Measurements from ENCODE around the gene CEP76.

Gene CEP76

DNA sequence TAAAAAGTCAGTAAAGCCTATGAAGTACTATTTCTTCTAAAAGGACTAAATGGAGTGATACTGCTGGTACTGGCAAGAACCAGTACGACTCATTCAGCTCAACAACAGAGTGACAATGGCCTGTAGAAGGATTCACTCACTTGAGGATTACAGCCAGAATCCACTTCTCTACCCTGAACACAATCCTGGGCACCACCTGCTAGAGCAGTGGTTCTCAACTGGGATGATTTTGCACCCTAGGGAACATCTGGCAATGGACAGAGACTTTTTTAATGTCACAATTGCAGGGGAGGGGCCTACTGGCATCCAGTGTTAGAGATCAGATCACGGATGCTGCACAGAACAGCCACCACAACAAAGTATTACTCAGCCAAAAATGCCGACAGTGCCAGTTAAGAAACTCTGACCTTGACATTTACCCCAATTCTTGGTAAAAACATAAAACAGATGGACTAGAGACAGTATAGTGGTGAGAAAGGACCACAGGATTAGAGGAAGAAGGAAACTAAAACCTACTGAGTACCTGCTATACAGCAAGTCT, 49.6 kb downstream of the CEP76 start:
- Histone ChIP-seq H3K9me3 (replicated peaks in 1 of 2; ENCODE audit: control insufficient read depth in 2 of 2, insufficient read depth in 1 of 2, low read depth in 1 of 2, low read length in 2 of 2) (no peaks in the 10 kb centered on the region), H3K4me3 (ENCODE audit: low read length in 2 of 2) (no peak overlapping the region), H4K91ac (ENCODE audit: low read depth, low read length, poor library complexity) (no peak overlapping the region), H3K9ac (ENCODE audit: low read depth, low read length, poor library complexity) (no peak overlapping the region), H3K36me3 (replicated peaks in 1 of 2; ENCODE audit: control insufficient read depth in 2 of 2, insufficient read depth in 2 of 2, low read length in 2 of 2) (peaks cover 0 to 6% of the 10 kb centered on the region in 2 donors), H3K4ac (ENCODE audit: low read length) (no peak overlapping the region), H2BK12ac (ENCODE audit: low read length) (no peak overlapping the region), H2AFZ (ENCODE audit: low read length) (no peak overlapping the region), H3K18ac (ENCODE audit: low read length) (no peak overlapping the region), H3K79me1 (ENCODE audit: low read depth, low read length) (no peaks in the 10 kb centered on the region), H2AK5ac (ENCODE audit: low read depth, low read length) (no peak overlapping the region), H3K27me3 (ENCODE audit: control insufficient read depth in 3 of 3, insufficient read depth in 3 of 3, low read depth in 1 of 3, low read length in 3 of 3) (no peaks in the 10 kb centered on the region), H2BK15ac (ENCODE audit: low read length) (no peak overlapping the region), H2BK120ac (ENCODE audit: low read depth, low read length) (no peak overlapping the region), H3K4me2 (ENCODE audit: insufficient read depth, low read length, poor library complexity, severe bottlenecking) (no peak overlapping the region), H4K8ac (ENCODE audit: low read depth, low read length) (no peak overlapping the region), H3K14ac (ENCODE audit: low read length) (no peak overlapping the region), H3K27ac (replicated peaks; ENCODE audit: low read length) (no peak overlapping the region), H2BK5ac (ENCODE audit: low read length) (no peak overlapping the region), H3K23ac (ENCODE audit: low read depth, low read length, poor library complexity) (no peak overlapping the region), H3K4me1 (ENCODE audit: control insufficient read depth in 2 of 2, insufficient read depth in 1 of 2, low read depth in 1 of 2, low read length in 2 of 2) (peaks cover 0 to 17% of the 10 kb centered on the region in 2 donors)
- no CpG with 5 or more reads among the region's 3 CpGs for WGBS, 2 donors (ENCODE audit: extremely low coverage in 2 of 2, insufficient read length in 2 of 2, insufficient replicate concordance in 1 of 2)
- DNase-seq (ENCODE audit: low spot score): no peak

GRCh38 chr18:12651651-12652050, 50.9 kb downstream of the CEP76 start:
- Histone ChIP-seq H2BK15ac (ENCODE audit: low read length) (no peak overlapping the region), H4K91ac (ENCODE audit: low read depth, low read length, poor library complexity) (no peak overlapping the region), H3K9ac (ENCODE audit: low read depth, low read length, poor library complexity) (no peak overlapping the region), H3K79me1 (ENCODE audit: low read depth, low read length) (no peaks in the 10 kb centered on the region), H3K9me3 (replicated peaks in 1 of 2; ENCODE audit: control insufficient read depth in 2 of 2, insufficient read depth in 1 of 2, low read depth in 1 of 2, low read length in 2 of 2) (no peaks in the 10 kb centered on the region), H3K27me3 (ENCODE audit: control insufficient read depth in 3 of 3, insufficient read depth in 3 of 3, low read depth in 1 of 3, low read length in 3 of 3) (no peaks in the 10 kb centered on the region), H2AFZ (ENCODE audit: low read length) (no peak overlapping the region), H3K23ac (ENCODE audit: low read depth, low read length, poor library complexity) (no peak overlapping the region), H3K14ac (ENCODE audit: low read length) (no peak overlapping the region), H3K36me3 (replicated peaks in 1 of 2; ENCODE audit: control insufficient read depth in 2 of 2, insufficient read depth in 2 of 2, low read length in 2 of 2) (peaks cover 0 to 16% of the 10 kb centered on the region in 2 donors), H3K4ac (ENCODE audit: low read length) (no peak overlapping the region), H2BK120ac (ENCODE audit: low read depth, low read length) (no peak overlapping the region), H3K4me2 (ENCODE audit: insufficient read depth, low read length, poor library complexity, severe bottlenecking) (no peak overlapping the region), H2BK5ac (ENCODE audit: low read length) (no peak overlapping the region), H2BK12ac (ENCODE audit: low read length) (no peak overlapping the region), H3K4me3 (ENCODE audit: low read length in 2 of 2) (no peak overlapping the region), H3K4me1 (ENCODE audit: control insufficient read depth in 2 of 2, insufficient read depth in 1 of 2, low read depth in 1 of 2, low read length in 2 of 2) (peaks cover 0 to 17% of the 10 kb centered on the region in 2 donors), H4K8ac (ENCODE audit: low read depth, low read length) (no peak overlapping the region), H2AK5ac (ENCODE audit: low read depth, low read length) (no peak overlapping the region), H3K27ac (replicated peaks; ENCODE audit: low read length) (no peak overlapping the region), H3K18ac (ENCODE audit: low read length) (no peak overlapping the region)
- no peak for DNase-seq (ENCODE audit: low spot score)
- WGBS, 2 donors (ENCODE audit: extremely low coverage in 2 of 2, insufficient read length in 2 of 2, insufficient replicate concordance in 1 of 2): 100% methylated on average over 1 of the region's 4 CpGs; no CpG with 5 or more reads in 1 of the 2 donors

DNA sequence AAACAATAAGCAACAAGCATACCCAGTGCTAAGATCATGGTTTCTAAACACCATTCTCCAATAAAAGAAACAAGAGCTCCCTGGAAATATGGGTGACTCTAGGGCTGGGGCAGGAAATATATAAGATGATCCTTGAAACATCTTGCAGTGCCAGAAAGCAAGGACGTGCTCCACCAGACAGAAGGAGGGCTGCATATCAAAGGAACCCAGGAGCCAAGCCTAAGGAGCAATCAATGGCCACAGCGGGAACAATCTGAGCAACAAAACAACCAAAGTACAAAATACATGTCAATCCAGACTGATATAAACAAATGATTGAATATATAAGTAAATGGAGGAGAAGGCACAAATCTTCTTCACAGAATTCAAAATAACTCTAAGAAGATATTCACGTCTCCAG, 54.8 kb downstream of the CEP76 start:
- H2BK5ac ChIP-seq (ENCODE audit: low read length): no peak overlapping the region
- no peaks in the 10 kb centered on the region for H3K79me1 ChIP-seq (ENCODE audit: low read depth, low read length)
- no peak overlapping the region for H3K9ac ChIP-seq (ENCODE audit: low read depth, low read length, poor library complexity)
- peaks cover 0 to 26% of the 10 kb centered on the region in 2 donors for H3K36me3 ChIP-seq (replicated peaks in 1 of 2; ENCODE audit: control insufficient read depth in 2 of 2, insufficient read depth in 2 of 2, low read length in 2 of 2)
- no CpG with 5 or more reads among the region's 3 CpGs for WGBS, 2 donors (ENCODE audit: extremely low coverage in 2 of 2, insufficient read length in 2 of 2, insufficient replicate concordance in 1 of 2)
- no peak overlapping the region for H3K4me3 ChIP-seq (ENCODE audit: low read length in 2 of 2)
- no peak overlapping the region for H2BK12ac ChIP-seq (ENCODE audit: low read length)
- no peak overlapping the region for H3K27ac ChIP-seq (replicated peaks; ENCODE audit: low read length)
- H4K8ac ChIP-seq (ENCODE audit: low read depth, low read length): no peak overlapping the region
- H3K27me3 ChIP-seq (ENCODE audit: control insufficient read depth in 3 of 3, insufficient read depth in 3 of 3, low read depth in 1 of 3, low read length in 3 of 3): no peaks in the 10 kb centered on the region
- H3K18ac ChIP-seq (ENCODE audit: low read length): no peak overlapping the region
- no peak overlapping the region for H2BK15ac ChIP-seq (ENCODE audit: low read length)
- H3K4me2 ChIP-seq (ENCODE audit: insufficient read depth, low read length, poor library complexity, severe bottlenecking): no peak overlapping the region
- H3K9me3 ChIP-seq (replicated peaks in 1 of 2; ENCODE audit: control insufficient read depth in 2 of 2, insufficient read depth in 1 of 2, low read depth in 1 of 2, low read length in 2 of 2): no peaks in the 10 kb centered on the region
- H3K23ac ChIP-seq (ENCODE audit: low read depth, low read length, poor library complexity): no peak overlapping the region
- no peak overlapping the region for H2BK120ac ChIP-seq (ENCODE audit: low read depth, low read length)
- H3K14ac ChIP-seq (ENCODE audit: low read length): no peak overlapping the region
- H2AK5ac ChIP-seq (ENCODE audit: low read depth, low read length): no peak overlapping the region
- no peak overlapping the region for H3K4ac ChIP-seq (ENCODE audit: low read length)
- H3K4me1 ChIP-seq (ENCODE audit: control insufficient read depth in 2 of 2, insufficient read depth in 1 of 2, low read depth in 1 of 2, low read length in 2 of 2): peaks cover 3 to 9% of the 10 kb centered on the region in 2 donors
- no peak for DNase-seq (ENCODE audit: low spot score)
- no peak overlapping the region for H4K91ac ChIP-seq (ENCODE audit: low read depth, low read length, poor library complexity)
- H2AFZ ChIP-seq (ENCODE audit: low read length): no peak overlapping the region

DNA sequence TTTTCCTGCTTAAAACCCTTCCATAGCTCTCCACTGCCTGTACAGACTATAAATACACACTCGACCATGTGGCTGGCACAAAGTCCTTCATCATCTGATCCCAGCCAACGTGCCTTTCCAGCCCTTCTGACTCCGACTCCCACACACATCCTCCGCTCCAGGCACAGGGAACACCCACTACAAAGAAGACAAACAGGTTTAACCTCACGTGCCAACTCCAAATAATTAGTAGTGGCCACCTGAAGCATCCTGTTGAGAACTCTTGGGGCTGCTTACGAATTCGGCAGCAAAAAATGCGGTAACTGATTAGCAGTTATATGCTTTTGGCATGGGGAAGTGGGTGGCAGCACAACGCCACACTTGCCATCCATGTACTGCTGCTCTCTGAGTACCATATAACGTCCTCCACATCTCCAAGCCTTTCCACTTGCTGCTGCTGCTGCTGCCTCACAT, 56.7 kb downstream of the CEP76 start:
- Histone ChIP-seq H3K36me3 (replicated peaks in 1 of 2; ENCODE audit: control insufficient read depth in 2 of 2, insufficient read depth in 2 of 2, low read length in 2 of 2) (peaks cover 0 to 27% of the 10 kb centered on the region in 2 donors), H3K4me3 (ENCODE audit: low read length in 2 of 2) (no peak overlapping the region), H3K14ac (ENCODE audit: low read length) (no peak overlapping the region), H3K23ac (ENCODE audit: low read depth, low read length, poor library complexity) (no peak overlapping the region), H3K4me2 (ENCODE audit: insufficient read depth, low read length, poor library complexity, severe bottlenecking) (no peak overlapping the region), H3K9me3 (replicated peaks in 1 of 2; ENCODE audit: control insufficient read depth in 2 of 2, insufficient read depth in 1 of 2, low read depth in 1 of 2, low read length in 2 of 2) (no peaks in the 10 kb centered on the region), H2BK5ac (ENCODE audit: low read length) (no peak overlapping the region), H3K27ac (replicated peaks; ENCODE audit: low read length) (no peak overlapping the region), H3K18ac (ENCODE audit: low read length) (peak overlapping the region; percentile 57), H3K79me1 (ENCODE audit: low read depth, low read length) (no peaks in the 10 kb centered on the region), H3K9ac (ENCODE audit: low read depth, low read length, poor library complexity) (no peak overlapping the region), H3K4me1 (ENCODE audit: control insufficient read depth in 2 of 2, insufficient read depth in 1 of 2, low read depth in 1 of 2, low read length in 2 of 2) (peaks cover 0 to 3% of the 10 kb centered on the region in 2 donors), H3K4ac (ENCODE audit: low read length) (no peak overlapping the region), H2BK15ac (ENCODE audit: low read length) (no peak overlapping the region), H3K27me3 (ENCODE audit: control insufficient read depth in 3 of 3, insufficient read depth in 3 of 3, low read depth in 1 of 3, low read length in 3 of 3) (no peaks in the 10 kb centered on the region), H2AFZ (ENCODE audit: low read length) (no peak overlapping the region), H2AK5ac (ENCODE audit: low read depth, low read length) (peak overlapping the region; percentile 79), H2BK12ac (ENCODE audit: low read length) (no peak overlapping the region), H4K91ac (ENCODE audit: low read depth, low read length, poor library complexity) (no peak overlapping the region), H4K8ac (ENCODE audit: low read depth, low read length) (peak overlapping the region; percentile 43), H2BK120ac (ENCODE audit: low read depth, low read length) (no peak overlapping the region)
- no CpG with 5 or more reads among the region's 10 CpGs for WGBS, 2 donors (ENCODE audit: extremely low coverage in 2 of 2, insufficient read length in 2 of 2, insufficient replicate concordance in 1 of 2)
- DNase-seq (ENCODE audit: low spot score): no peak
